Adrenal gland (tissue), 5 donors: ENCODE data around the gene SLC6A12.

Experiments used
- CTCF ChIP-seq, 6 experiments: fragments of 450-650 bp in 4 of 6; fragments of 200-600 bp in 2 of 6; sonication (generic) in 1 of 6; IDR thresholded peaks; 1 replicate in 5 of 6; 2 replicates in 1 of 6; pipeline versions ENCODE4 v1.5.1 to v1.8.0; 2016 to 2021; ENCODE audit warnings: antibody characterized with exemption in 6 of 6, mild to moderate bottlenecking in 2 of 6, moderate library complexity in 1 of 6
- POLR2A ChIP-seq, 2 donors: fragments of 450-650 bp; IDR thresholded peaks; one replicate each; pipeline ENCODE4 v1.6.1; 2017; ENCODE audit warnings: antibody characterized with exemption in 2 of 2, mild to moderate bottlenecking in 2 of 2, moderate library complexity in 1 of 2
- donor health status: DM: no; HTN: no; CAD: no.

GRCh38 chr12:179885-180284 is 34.1 kb downstream of the SLC6A12 start:
- TF ChIP-seq CTCF (IDR thresholded peaks at IDR 0.05) (no peak), POLR2A (IDR thresholded peaks at IDR 0.05) (no peak)
